Naive thymus-derived CD8-positive, alpha-beta T cell (primary cell): Measurements from ENCODE around the gene ITPK1. TPM values are rescaled to one million over a fixed set of nuclear protein-coding genes. Genes with fewer than 3 reads are reported as not detected.

Source experiments
- ATAC-seq, 2 donors: fragments of 150-1000 bp; cut with Tn5 transposase in 1 of 2; sonication (Bioruptor Pico), chemical (Tn5 transposase) in 1 of 2; 1 replicate in 1 of 2; 2 replicates in 1 of 2; pipeline ENCODE4 v1.10.0; 2021; ENCODE audit warnings: mild to moderate bottlenecking in 2 of 2, moderate library complexity in 2 of 2
- POLR2A ChIA-PET: fragments of 350-600 bp; sonication (Branson Sonifier 250); formaldehyde crosslinking; loops from one replicate; lab custom pipeline; 2021; ENCODE audit warnings: antibody characterized with exemption; lab: Charles Lee
- DNase-seq, 10 donors: peaks; one replicate each; pipeline versions ENCODE4 v3.0.0 to v3.0.0-alpha.2; 2020 to 2022
- H3K27ac Mint-ChIP-seq, 10 donors: one replicate each; pipeline ENCODE4 v1.8.0; 2020 to 2022; ENCODE audit warnings: mild to moderate bottlenecking in 10 of 10, mixed read lengths in 10 of 10, moderate library complexity in 4 of 10, inconsistent platforms in 1 of 10
- H3K27me3 Mint-ChIP-seq, 5 donors: one replicate each; pipeline ENCODE4 v1.8.0; 2021 to 2022; ENCODE audit warnings: mixed read lengths in 5 of 5
- H3K36me3 Mint-ChIP-seq, 3 donors: one replicate each; pipeline ENCODE4 v1.8.0; 2020 to 2022; ENCODE audit warnings: mixed read lengths in 3 of 3, mild to moderate bottlenecking in 2 of 3, inconsistent platforms in 1 of 3
- H3K4me1 Mint-ChIP-seq, 4 donors: one replicate each; pipeline ENCODE4 v1.8.0; 2021 to 2022; ENCODE audit warnings: mixed read lengths in 4 of 4
- H3K4me3 Mint-ChIP-seq, 10 donors: one replicate each; pipeline ENCODE4 v1.8.0; 2020 to 2022; ENCODE audit warnings: mild to moderate bottlenecking in 10 of 10, mixed read lengths in 10 of 10, moderate library complexity in 6 of 10, inconsistent platforms in 1 of 10
- H3K9me3 Mint-ChIP-seq, 9 donors: one replicate each; pipeline ENCODE4 v1.8.0; 2020 to 2022; ENCODE audit warnings: mixed read lengths in 9 of 9, mild to moderate bottlenecking in 3 of 9, inconsistent platforms in 1 of 9, moderate library complexity in 1 of 9
- polyA plus RNA-seq, 3 donors: library from polyadenylated mRNA; unstranded; fragments of 300-500 nt; fragmentation: Illumina TruSeq; gene quantifications; one replicate each; pipeline ENCODE4 v1.2.3, GENCODE V29; 2021
- total RNA-seq, 8 experiments: library from RNA in 2 of 8; stranded (reverse) in 2 of 8; gene quantifications; one replicate each; pipeline ENCODE4 v1.2.3 and lab custom pipeline; 2021 to 2026

Gene ITPK1
- total and polyA plus RNA-seq, 5 experiments from 2014 or later = 25.3 to 41.1 (median 33.1) TPM

DNA sequence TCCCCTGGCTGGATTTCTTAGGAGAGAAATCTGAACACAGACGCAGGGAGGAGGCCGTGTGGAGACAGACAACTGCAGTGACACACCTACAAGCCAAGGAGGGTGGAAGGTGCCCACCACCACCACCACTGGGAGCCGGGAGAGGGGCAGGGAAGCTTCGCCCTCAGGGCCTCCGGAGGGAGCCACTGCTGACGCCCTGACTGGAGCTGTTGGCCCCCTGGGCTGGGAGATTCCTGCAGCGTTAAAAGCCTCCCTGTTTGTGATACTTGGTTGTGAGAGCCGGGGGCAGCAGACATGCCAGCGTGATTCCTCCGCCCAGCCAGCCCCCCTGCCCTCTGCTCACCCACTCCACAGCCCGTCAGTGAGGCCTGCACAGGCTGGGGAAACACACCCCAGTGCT lies 120.8 kb downstream of the ITPK1 start:
- peaks cover 0 to 7% (median 3%) of the 10 kb centered on the region in 4 donors for H3K4me1 Mint-ChIP-seq
- POLR2A ChIA-PET = no interaction called here
- no peaks in the 10 kb centered on the region for H3K9me3 Mint-ChIP-seq
- H3K36me3 Mint-ChIP-seq = peaks cover 0 to 58% (median 7%) of the 10 kb centered on the region in 3 donors
- no peaks in the 10 kb centered on the region for H3K27me3 Mint-ChIP-seq
- ATAC-seq (no peak), DNase-seq (no peak)
- peak overlapping the region in 2 of 10 donors; percentile 10 to 34 for H3K27ac Mint-ChIP-seq
- H3K4me3 Mint-ChIP-seq = no peak overlapping the region

DNA sequence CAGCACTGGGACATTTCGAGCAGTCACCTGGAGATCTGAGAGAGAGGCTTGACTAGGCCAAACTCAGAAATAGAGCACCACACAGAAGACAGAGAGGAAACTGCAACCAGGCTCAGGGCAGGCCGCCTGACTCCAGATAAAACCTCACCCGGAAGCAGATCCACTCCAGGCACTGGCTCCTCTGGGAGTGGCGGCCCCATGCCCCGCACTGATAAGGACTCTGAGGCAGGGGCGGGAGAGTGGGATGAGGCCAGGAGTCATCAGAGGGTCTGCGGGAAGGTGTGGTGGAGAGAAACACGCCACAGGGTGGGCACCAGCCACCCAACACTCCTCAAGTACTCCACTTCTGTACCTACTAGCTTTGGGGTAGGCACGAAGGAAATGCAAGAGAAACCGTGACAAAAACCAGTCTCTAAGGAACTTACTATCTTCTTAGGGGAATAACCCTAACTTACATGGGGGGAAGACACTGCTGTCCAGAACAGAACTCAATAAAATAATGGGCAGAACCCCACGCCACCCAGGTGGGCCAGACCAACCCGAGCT lies 121.5 kb downstream of the ITPK1 start:
- Mint-ChIP-seq H3K9me3 (no peaks in the 10 kb centered on the region), H3K27ac (peak overlapping the region in 2 of 10 donors; percentile 31 to 71), H3K27me3 (no peaks in the 10 kb centered on the region), H3K36me3 (peaks cover 0 to 51% (median 7%) of the 10 kb centered on the region in 3 donors), H3K4me1 (peaks cover 0 to 5% (median 2%) of the 10 kb centered on the region in 4 donors), H3K4me3 (no peak overlapping the region)
- ATAC-seq (no peak), DNase-seq (no peak)
- POLR2A ChIA-PET = no interaction called here

DNA sequence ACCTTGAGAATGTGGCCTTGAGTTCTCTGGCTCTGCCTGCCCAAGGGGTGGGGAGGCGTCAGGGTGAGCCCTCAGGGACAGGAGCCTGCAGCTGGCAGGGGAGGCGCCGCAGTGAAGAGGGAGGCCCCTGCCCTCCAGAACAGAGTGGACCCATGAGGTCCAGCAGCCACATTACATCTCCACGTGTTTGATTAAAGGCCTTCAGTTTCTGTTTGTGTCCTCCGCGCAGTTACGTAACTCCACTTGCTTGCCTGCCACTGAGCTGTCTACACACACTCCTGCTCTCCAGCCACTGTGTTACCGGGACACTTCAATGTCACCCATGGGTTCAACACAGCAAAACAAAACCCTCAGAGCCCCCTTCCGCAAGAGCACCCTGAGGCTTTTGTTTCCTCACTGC lies 122.4 kb downstream of the ITPK1 start:
- DNase-seq = no peak
- POLR2A ChIA-PET = no interaction called here
- ATAC-seq = no peak
- H3K27ac Mint-ChIP-seq = peak overlapping the region in 1 of 10 donors; percentile 71
- H3K27me3 Mint-ChIP-seq = no peaks in the 10 kb centered on the region
- H3K36me3 Mint-ChIP-seq = peaks cover 0 to 51% (median 7%) of the 10 kb centered on the region in 3 donors
- H3K4me3 Mint-ChIP-seq = no peak overlapping the region
- H3K9me3 Mint-ChIP-seq = no peaks in the 10 kb centered on the region
- H3K4me1 Mint-ChIP-seq = peaks cover 0 to 6% (median 2%) of the 10 kb centered on the region in 4 donors

DNA sequence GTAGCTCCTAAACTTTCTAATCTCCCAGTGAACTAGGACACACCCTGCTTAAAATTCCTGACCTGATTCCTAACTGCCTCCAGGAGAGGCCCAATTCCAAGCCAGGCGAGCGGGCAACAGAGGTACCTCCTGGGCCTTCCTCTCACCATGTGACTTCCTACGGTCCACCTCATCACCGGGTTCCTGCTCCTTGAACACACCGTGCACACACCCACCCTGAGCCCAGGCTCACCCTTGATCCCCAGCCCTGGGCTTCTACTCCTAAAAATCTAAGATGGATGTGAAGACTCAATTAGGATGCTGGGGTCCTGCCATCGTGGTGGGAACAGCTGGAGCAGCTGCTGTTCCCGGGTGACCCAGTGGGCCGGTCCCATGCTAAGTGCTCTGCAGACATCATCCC lies 124.2 kb downstream of the ITPK1 start:
- peaks cover 0 to 7% (median 2%) of the 10 kb centered on the region in 4 donors for H3K4me1 Mint-ChIP-seq
- no peak overlapping the region for H3K4me3 Mint-ChIP-seq
- POLR2A ChIA-PET = no interaction called here
- H3K27ac Mint-ChIP-seq = peak overlapping the region in 2 of 10 donors; percentile 41 to 48
- H3K27me3 Mint-ChIP-seq = no peaks in the 10 kb centered on the region
- H3K36me3 Mint-ChIP-seq = peaks cover 0 to 41% (median 7%) of the 10 kb centered on the region in 3 donors
- ATAC-seq (no peak), DNase-seq (no peak)
- no peaks in the 10 kb centered on the region for H3K9me3 Mint-ChIP-seq

DNA sequence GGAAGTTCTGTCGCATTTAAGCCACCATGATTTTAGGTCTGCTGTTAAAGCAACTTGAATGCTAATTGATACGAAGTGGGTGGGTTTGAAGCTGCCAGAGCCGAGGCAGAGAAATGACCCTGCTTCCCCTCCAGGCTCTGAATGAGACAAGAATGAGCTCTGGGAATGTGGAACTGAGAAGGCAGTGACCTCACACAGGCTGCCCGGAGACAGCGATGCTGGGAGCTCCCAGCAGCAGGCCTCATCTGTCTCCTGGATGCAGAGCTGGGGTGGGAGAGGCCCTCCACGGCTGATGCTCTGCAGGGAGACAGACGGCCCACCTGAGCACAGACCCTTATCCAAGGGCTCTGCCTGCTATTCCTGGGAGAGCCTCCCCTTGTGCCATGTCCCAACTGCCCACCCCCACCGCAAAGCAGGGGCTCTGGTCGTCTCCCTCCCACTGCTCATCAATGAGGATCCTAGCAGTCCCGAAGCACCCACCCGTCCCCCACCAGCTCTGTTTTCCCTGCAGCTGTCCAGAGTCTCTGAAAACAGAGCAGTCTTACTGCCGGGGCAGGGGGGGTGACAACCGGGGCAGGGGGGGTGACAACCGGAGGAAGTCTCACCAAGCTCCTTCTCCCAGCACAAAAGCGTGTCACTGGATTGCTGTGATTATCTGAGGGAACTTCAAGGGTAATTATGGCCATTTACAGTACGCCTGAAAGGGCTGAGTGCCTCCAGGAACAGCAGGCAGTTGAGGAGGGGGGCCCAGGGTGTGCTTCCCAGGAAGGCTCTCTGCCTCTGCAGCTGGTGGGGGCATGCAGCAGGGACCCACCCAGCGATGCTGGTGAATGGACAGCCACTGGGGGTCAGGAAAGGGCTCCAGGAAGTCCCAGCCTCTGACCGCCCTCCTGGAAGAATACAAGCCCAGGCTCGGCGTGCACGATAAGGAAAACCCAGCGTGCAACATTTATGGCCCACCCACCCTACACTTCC lies 125.0 kb downstream of the ITPK1 start:
- peaks cover 0 to 41% (median 9%) of the 10 kb centered on the region in 3 donors for H3K36me3 Mint-ChIP-seq
- POLR2A ChIA-PET = no interaction called here
- no peak overlapping the region for H3K27ac Mint-ChIP-seq
- no peak overlapping the region for H3K4me3 Mint-ChIP-seq
- no peaks in the 10 kb centered on the region for H3K9me3 Mint-ChIP-seq
- peaks cover 3 to 11% (median 7%) of the 10 kb centered on the region in 4 donors for H3K4me1 Mint-ChIP-seq
- DNase-seq (peak in 1 of 10 donors; percentile 45), ATAC-seq (no peak)
- H3K27me3 Mint-ChIP-seq = no peaks in the 10 kb centered on the region

DNA sequence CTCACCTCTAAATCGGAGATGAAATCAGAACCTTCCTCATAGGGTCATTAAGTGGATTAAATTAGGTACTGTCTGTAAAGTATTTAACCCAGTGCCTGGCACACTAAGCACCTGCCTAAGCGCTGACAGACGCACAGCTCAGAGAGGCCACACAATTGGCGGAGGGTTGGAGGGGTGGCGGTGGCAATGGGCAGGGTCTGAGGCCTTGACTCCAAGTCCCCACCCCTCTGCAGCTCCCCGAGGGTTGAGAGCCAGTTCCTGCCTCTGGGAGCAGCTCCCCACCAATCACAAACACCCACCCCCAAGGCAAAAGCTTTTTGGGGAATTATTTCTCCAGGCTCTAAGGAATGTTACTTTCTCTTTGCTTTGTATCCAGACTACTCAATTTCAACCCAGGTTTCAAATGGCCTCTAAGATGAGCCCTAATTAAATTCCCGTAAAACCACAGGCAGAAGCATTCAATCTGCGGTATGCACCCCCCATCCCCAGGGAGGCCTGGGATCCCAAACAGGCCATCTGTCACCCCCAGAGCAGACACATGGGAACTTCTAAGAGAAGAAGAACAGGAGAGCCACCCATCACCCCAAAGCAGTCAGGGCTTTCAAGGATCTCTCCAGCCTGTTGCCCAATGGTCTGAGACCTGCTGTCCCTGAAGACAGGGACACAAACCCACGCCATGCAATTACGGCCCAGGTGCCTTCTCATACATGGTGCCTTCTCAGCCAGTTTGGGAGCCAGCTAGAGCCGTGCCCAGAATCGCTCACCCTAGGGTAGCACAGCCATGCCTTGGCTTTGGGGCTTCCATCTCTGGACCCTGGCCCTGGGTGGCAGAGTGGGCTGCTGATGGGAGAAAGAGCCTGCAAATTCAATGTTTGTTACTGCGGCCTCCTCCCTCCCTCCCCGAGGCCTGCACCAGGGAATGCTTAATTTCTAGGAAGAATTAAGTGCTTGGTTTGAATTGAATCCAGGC lies 126.7 kb downstream of the ITPK1 start:
- Mint-ChIP-seq H3K4me1 (peaks cover 6 to 16% (median 9%) of the 10 kb centered on the region in 4 donors), H3K4me3 (no peak overlapping the region), H3K36me3 (peaks cover 0 to 38% (median 10%) of the 10 kb centered on the region in 3 donors), H3K9me3 (no peaks in the 10 kb centered on the region), H3K27me3 (no peaks in the 10 kb centered on the region), H3K27ac (peak overlapping the region in 2 of 10 donors; percentile 3 to 38)
- no peak for ATAC-seq
- POLR2A ChIA-PET = interaction anchor here (0.6 kb wide), 1 partner anchor 319 kb away, joined by 3 read pairs; no protein-coding TSS in a partner anchor
- peak in 1 of 10 donors; percentile 8 for DNase-seq

DNA sequence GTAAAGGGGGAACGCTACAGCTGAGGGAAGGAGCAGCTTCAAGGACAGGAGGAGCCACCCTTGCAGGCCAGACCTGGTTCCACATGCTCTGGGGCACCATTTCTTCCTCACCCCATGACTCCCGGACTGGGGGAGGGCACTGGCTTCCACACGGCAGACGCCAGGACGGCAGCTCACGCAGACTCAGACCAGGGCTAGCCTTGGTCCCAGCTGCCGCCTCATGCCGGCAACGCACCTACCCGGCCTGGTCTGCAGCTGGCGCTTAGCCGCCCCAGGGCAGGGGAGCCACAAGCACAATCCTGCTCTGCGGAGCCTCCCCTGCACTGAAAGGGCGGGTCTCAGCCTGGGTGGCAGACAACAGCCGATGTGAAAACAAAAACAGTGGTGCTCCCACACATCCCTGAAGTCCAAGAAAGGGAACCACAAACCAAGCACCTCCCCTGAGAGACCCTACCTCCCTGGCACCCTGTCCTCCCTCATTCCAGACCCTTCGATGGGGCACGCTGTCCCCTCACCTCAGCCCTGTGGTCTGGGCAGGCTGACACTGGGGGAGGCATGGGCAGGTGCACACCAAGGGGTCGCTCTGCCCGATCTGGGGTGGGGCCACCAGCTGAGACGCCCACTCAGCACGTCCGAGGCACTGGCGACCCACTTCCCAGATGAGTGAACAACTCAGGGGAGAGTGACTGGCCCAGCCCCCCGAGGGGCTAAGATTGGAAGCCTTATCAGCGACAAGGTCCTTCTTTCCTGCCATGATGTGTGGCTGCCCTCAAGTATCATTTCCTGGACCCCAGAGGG lies 127.8 kb downstream of the ITPK1 start:
- H3K27me3 Mint-ChIP-seq = no peaks in the 10 kb centered on the region
- peaks cover 0 to 26% (median 10%) of the 10 kb centered on the region in 3 donors for H3K36me3 Mint-ChIP-seq
- H3K4me1 Mint-ChIP-seq = peaks cover 8 to 16% (median 8%) of the 10 kb centered on the region in 4 donors
- POLR2A ChIA-PET = no interaction called here
- no peak overlapping the region for H3K4me3 Mint-ChIP-seq
- ATAC-seq (no peak), DNase-seq (no peak)
- no peaks in the 10 kb centered on the region for H3K9me3 Mint-ChIP-seq
- H3K27ac Mint-ChIP-seq = peak overlapping the region in 2 of 10 donors; percentile 22 to 35

DNA sequence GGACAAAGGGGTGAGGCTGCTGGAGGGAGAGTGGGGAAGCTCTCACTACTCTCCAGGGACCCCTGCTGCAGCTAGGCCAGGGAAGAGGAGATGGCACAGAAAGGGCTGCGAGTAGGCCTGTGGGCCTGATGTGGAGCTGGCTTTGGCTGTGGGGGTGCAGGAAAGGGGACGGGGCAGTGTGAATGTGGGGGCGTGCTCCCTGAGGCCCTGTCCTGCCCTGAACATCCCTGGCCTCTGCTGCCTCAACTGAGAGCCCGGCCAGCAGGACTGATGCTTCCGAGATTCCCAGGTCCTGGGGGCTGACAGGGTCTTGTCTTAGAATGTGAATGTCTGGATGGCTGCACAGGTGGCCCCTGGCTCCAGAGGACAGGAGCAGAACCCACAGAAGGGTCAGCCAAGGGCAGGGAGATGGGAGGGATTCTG lies 128.6 kb downstream of the ITPK1 start:
- Mint-ChIP-seq H3K4me3 (no peak overlapping the region), H3K36me3 (peaks cover 0 to 24% (median 13%) of the 10 kb centered on the region in 3 donors), H3K9me3 (no peaks in the 10 kb centered on the region), H3K27me3 (no peaks in the 10 kb centered on the region), H3K27ac (peak overlapping the region in 2 of 10 donors; percentile 18 to 22), H3K4me1 (peaks cover 8 to 17% (median 11%) of the 10 kb centered on the region in 4 donors)
- POLR2A ChIA-PET = no interaction called here
- DNase-seq (no peak), ATAC-seq (no peak)

DNA sequence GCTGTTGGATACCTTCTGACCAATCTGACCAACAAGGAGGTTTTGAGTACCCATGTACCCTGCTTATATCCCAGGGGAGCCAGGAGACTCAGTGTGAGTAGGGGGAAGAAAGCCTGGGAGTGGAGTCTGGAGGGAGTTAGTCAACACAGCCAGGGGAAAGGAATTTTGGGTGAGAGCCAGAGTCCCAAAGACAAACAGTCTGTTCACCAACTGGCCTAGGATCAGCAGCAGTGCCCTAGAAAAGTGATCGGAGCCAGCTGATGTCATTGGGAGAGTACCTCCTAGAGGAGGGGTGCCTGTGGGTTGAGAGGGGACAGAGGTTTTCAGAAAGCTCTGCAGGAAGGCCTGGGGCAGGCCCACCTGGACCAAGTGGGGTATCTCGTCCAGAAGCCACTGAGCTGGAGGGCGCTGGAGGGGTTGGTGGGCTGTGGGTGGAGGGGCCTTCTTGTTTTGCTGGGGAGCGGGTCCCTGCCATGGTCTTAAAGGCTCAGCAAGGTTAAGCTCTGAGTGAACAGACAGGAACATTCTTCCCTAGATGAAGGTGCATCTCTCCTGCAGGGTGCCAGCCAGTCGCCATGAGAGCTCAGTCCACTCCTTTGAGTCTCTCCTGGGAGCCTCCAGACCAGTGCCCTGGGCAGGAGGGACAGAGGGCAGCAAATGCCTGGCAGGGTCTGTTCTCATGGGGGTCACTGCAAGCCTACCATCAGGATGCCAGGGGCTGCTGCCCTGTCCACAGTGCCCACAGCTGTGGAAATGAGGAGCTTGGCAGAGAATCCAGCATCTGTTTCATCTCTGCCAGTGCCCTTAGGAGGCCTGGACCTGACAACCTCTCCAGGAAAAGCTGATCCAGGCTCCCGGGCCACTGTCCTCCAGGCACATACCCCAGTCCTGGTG lies 129.2 kb downstream of the ITPK1 start:
- Mint-ChIP-seq H3K27ac (peak overlapping the region in 4 of 10 donors; percentile 19 to 80 (median 38)), H3K36me3 (peaks cover 0 to 21% (median 16%) of the 10 kb centered on the region in 3 donors), H3K27me3 (no peaks in the 10 kb centered on the region), H3K9me3 (peaks cover 0 to 2% (median 0%) of the 10 kb centered on the region in 9 donors), H3K4me3 (no peak overlapping the region), H3K4me1 (peaks cover 8 to 18% (median 11%) of the 10 kb centered on the region in 4 donors)
- POLR2A ChIA-PET = interaction anchor here (0.7 kb wide), 1 partner anchor 14 kb away, joined by 5 read pairs; no protein-coding TSS in a partner anchor
- no peak for DNase-seq
- no peak for ATAC-seq

DNA sequence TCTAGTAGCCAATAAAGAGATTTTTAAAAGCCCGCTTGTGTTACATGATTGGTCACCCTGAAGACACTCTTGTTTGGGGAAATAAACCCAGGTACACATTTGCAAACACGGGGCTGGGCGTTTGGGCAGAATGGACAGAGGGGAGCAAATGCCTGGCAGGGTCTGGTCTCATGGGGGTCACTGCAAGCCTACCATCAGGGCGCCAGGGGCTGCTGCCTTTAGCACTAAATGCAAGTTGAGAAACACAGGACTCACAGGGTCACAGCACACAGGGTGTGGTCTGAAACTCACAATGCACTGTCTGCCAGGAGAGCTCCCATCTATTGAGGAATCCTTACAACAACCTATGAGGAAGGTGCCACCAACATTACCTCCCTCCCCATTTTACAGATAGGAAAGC lies 130.2 kb downstream of the ITPK1 start:
- Mint-ChIP-seq H3K4me3 (no peak overlapping the region), H3K27ac (peak overlapping the region in 2 of 10 donors; percentile 48 to 87), H3K9me3 (peaks cover 0 to 10% (median 1%) of the 10 kb centered on the region in 9 donors), H3K36me3 (peaks cover 5 to 27% (median 25%) of the 10 kb centered on the region in 3 donors), H3K27me3 (no peaks in the 10 kb centered on the region), H3K4me1 (peaks cover 8 to 24% (median 12%) of the 10 kb centered on the region in 4 donors)
- DNase-seq (no peak), ATAC-seq (no peak)
- POLR2A ChIA-PET = interaction anchor here (0.7 kb wide), 1 partner anchor 15 kb away, joined by 5 read pairs; no protein-coding TSS in a partner anchor
